HL-60 (cell line): ENCODE data around the gene CCL24.
"Not testable (repeated sequence)": the region's sequence is repeated elsewhere in the genome, so short reads cannot be mapped to it uniquely, and the experiment has no call there.

Experiments
- DNase-seq, 2 experiments: peaks; one replicate each; pipeline ENCODE4 v3.0.0-alpha.2; 2010 to 2020; ENCODE audit warnings: low read depth in 1 of 2, low spot score in 1 of 2
- H3K27ac ChIP-seq: fragments of 250-450 bp; sonication (Bioruptor Pico); replicated peaks from 2 replicates; pipeline ENCODE4 v1.5.1; 2020; ENCODE audit warnings: mild to moderate bottlenecking, moderate library complexity
- H3K27me3 ChIP-seq: fragments of 250-450 bp; sonication (Bioruptor Pico); 2 replicates; pipeline ENCODE4 v1.5.1; 2021; ENCODE audit warnings: mild to moderate bottlenecking, moderate library complexity; ENCODE audit not compliant: insufficient read depth, poor library complexity, severe bottlenecking
- H3K4me3 ChIP-seq: replicated peaks from 2 replicates; pipeline ENCODE4 v1.5.1; 2011; ENCODE audit warnings: mild to moderate bottlenecking, control low read depth, low read length; ENCODE audit not compliant: insufficient read depth
- CTCF ChIP-seq: IDR thresholded peaks from one replicate; pipeline ENCODE4 v1.5.1; 2011; ENCODE audit warnings: low read length, control low read depth, inconsistent platforms; ENCODE audit not compliant: insufficient read depth
- GABPA ChIP-seq: IDR thresholded peaks from 2 replicates; pipeline ENCODE4 v1.6.1; 2012; ENCODE audit warnings: low read depth
- POLR2AphosphoS5 ChIP-seq: IDR thresholded peaks from 2 replicates; pipeline ENCODE4 v1.6.1; 2012; ENCODE audit warnings: low read depth
- SPI1 ChIP-seq: IDR thresholded peaks from 2 replicates; pipeline ENCODE4 v1.6.1; 2012; ENCODE audit warnings: low read depth, mild to moderate bottlenecking, borderline replicate concordance
- TF ChIP-seq, protein P1 (sequence below): IDR thresholded peaks from 2 replicates; pipeline ENCODE4 v1.6.1; 2012; ENCODE audit warnings: low read depth; ENCODE audit not compliant: insufficient replicate concordance

The CCL24 gene

GRCh38 chr7:75844158-75844557 is 30.6 kb upstream of the CCL24 start:
- H3K4me3 ChIP-seq, result no peak overlapping the region
- TF ChIP-seq GABPA, result no peak
- H3K27me3 ChIP-seq, result no peaks in the 10 kb centered on the region
- H3K27ac ChIP-seq, result no peak overlapping the region
- DNase-seq, result no peak

- Histone ChIP-seq H3K4me3 (no peak overlapping the region), H3K27ac (no peak overlapping the region), H3K27me3 (no peaks in the 10 kb centered on the region)
- no peak for TF ChIP-seq CTCF
- no peak for TF ChIP-seq POLR2AphosphoS5
- TF ChIP-seq GABPA, result no peak
- no peak for TF ChIP-seq SPI1
- TF ChIP-seq, protein P1, sequence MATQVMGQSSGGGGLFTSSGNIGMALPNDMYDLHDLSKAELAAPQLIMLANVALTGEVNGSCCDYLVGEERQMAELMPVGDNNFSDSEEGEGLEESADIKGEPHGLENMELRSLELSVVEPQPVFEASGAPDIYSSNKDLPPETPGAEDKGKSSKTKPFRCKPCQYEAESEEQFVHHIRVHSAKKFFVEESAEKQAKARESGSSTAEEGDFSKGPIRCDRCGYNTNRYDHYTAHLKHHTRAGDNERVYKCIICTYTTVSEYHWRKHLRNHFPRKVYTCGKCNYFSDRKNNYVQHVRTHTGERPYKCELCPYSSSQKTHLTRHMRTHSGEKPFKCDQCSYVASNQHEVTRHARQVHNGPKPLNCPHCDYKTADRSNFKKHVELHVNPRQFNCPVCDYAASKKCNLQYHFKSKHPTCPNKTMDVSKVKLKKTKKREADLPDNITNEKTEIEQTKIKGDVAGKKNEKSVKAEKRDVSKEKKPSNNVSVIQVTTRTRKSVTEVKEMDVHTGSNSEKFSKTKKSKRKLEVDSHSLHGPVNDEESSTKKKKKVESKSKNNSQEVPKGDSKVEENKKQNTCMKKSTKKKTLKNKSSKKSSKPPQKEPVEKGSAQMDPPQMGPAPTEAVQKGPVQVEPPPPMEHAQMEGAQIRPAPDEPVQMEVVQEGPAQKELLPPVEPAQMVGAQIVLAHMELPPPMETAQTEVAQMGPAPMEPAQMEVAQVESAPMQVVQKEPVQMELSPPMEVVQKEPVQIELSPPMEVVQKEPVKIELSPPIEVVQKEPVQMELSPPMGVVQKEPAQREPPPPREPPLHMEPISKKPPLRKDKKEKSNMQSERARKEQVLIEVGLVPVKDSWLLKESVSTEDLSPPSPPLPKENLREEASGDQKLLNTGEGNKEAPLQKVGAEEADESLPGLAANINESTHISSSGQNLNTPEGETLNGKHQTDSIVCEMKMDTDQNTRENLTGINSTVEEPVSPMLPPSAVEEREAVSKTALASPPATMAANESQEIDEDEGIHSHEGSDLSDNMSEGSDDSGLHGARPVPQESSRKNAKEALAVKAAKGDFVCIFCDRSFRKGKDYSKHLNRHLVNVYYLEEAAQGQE, result no peak
- DNase-seq, result no peak
These were observed 30.1 kb upstream of the CCL24 start for GRCh38 chr7:75843613-75844116.

- Histone ChIP-seq H3K27ac (peak overlapping the region; percentile 32; the same call in 1 of the 2 replicates), H3K4me3 (no peak overlapping the region), H3K27me3 (no peaks in the 10 kb centered on the region)
- no peak for TF ChIP-seq CTCF
- TF ChIP-seq POLR2AphosphoS5, result peak; percentile 50
- DNase-seq, result peak; percentile 68 to 71
These were observed 29.3 kb upstream of the CCL24 start for GRCh38 chr7:75842836-75843446.

GRCh38 chr7:75840029-75840428 is 26.4 kb upstream of the CCL24 start:
- Histone ChIP-seq H3K27ac (no peak overlapping the region), H3K27me3 (no peaks in the 10 kb centered on the region), H3K4me3 (no peak overlapping the region)
- no peak for TF ChIP-seq SPI1
- no peak for TF ChIP-seq CTCF
- no peak for TF ChIP-seq GABPA
- no peak for TF ChIP-seq POLR2AphosphoS5
- TF ChIP-seq, protein P1, result no peak
- no peak for DNase-seq

- not testable (repeated sequence) for H3K27me3 ChIP-seq, H3K27ac ChIP-seq
These were observed 24.8 kb upstream of the CCL24 start for GRCh38 chr7:75838281-75838930.

More at GRCh38 chr7:75838281-75838930, 24.8 kb upstream of the CCL24 start:
- H3K4me3 ChIP-seq, DNase-seq: not testable (repeated sequence)
